K562 (cell line): ENCODE measurements around the gene FBXO27. TPM values are rescaled to one million over a fixed set of nuclear protein-coding genes. Genes with fewer than 3 reads are reported as not detected.

Experiments
- ATAC-seq: fragments of 200-7000 bp; cut with Tn5 transposase; 3 replicates; pipeline ENCODE4 v1.9.1; 2020; ENCODE audit warnings: moderate library complexity
- BruUV-seq: library from RNA; stranded (reverse); fragments of 400-500 nt; replicated peaks from 2 replicates; lab custom pipeline; 2021; lab: Mats Ljungman, UMichigan
- CTCF ChIA-PET: fragments of 300-600 bp; formaldehyde crosslinking; extraction: SDS; loops from one replicate; lab custom pipeline; 2021; ENCODE audit warnings: low intra/inter-chr PET ratio; lab: Yijun Ruan, JAX
- POLR2A ChIA-PET: fragments of 300-600, 350-650 bp; sonication (Branson Sonifier 250); formaldehyde crosslinking; extraction: SDS; loops from one replicate; lab custom pipeline; 2021; ENCODE audit warnings: antibody characterized with exemption, inconsistent platforms; lab: Yijun Ruan, JAX
- DNase-seq, 4 experiments: peaks; one replicate each; pipeline versions ENCODE4 v3.0.0 to v3.0.0-alpha.2; 2011 to 2018; ENCODE audit warnings: low spot score in 3 of 4, mixed read lengths in 3 of 4; ENCODE audit errors: extremely low read depth in 1 of 4
- FAIRE-seq: peaks from 2 replicates; lab custom pipeline; 2011; peaks lifted over from hg19 to GRCh38; lab: Jason Lieb, UNC
- H2AFZ ChIP-seq: 2 replicates; pipeline ENCODE4 v1.6.0; 2011; ENCODE audit warnings: low read depth, low read length, control low read depth, inconsistent platforms
- H3K27ac ChIP-seq: fragments of 200-600 bp; 3 replicates; pipeline ENCODE4 v1.8.0; 2011; ENCODE audit warnings: low read depth, mild to moderate bottlenecking, control low read depth, inconsistent platforms, low read length, moderate library complexity, mixed read lengths; ENCODE audit errors: extremely low read depth
- H3K27me3 ChIP-seq, 2 experiments: fragments of 300-600 bp in 1 of 2; 2 replicates in 1 of 2; 3 replicates in 1 of 2; pipeline versions ENCODE4 v1.6.0 to v1.8.0; 2011; ENCODE audit warnings: inconsistent platforms in 2 of 2, low read length in 2 of 2, mild to moderate bottlenecking in 1 of 2, mixed read lengths in 1 of 2, moderate library complexity in 1 of 2; ENCODE audit not compliant: control insufficient read depth in 2 of 2, insufficient read depth in 2 of 2
- H3K36me3 ChIP-seq: fragments of 300-600 bp; 3 replicates; pipeline ENCODE4 v1.8.0; 2011; ENCODE audit warnings: mild to moderate bottlenecking, low read length, inconsistent platforms; ENCODE audit not compliant: control insufficient read depth, insufficient read depth
- H3K4me1 ChIP-seq, 2 experiments: fragments of 200-600 bp in 1 of 2; replicated peaks in 1 of 2; 2 replicates in 1 of 2; 3 replicates in 1 of 2; pipeline versions ENCODE4 v1.5.1 to v1.8.0; 2011; ENCODE audit warnings: inconsistent platforms in 2 of 2, low read length in 2 of 2, mild to moderate bottlenecking in 1 of 2, mixed read lengths in 1 of 2, moderate library complexity in 1 of 2; ENCODE audit not compliant: control insufficient read depth in 2 of 2, insufficient read depth in 2 of 2
- H3K4me2 ChIP-seq: 2 replicates; pipeline ENCODE4 v1.6.1; 2011; ENCODE audit warnings: low read length, control low read depth, inconsistent platforms, mixed read lengths; ENCODE audit not compliant: insufficient read depth
- H3K4me3 ChIP-seq: fragments of 200-600 bp; sonication (generic), shearing (Covaris generic); 2 replicates; pipeline ENCODE4 v1.5.1; 2016; ENCODE audit warnings: control low read depth, inconsistent platforms
- H3K79me2 ChIP-seq: fragments of 200-600 bp; 3 replicates; pipeline ENCODE4 v1.8.0; 2011; ENCODE audit warnings: low read length, inconsistent platforms; ENCODE audit not compliant: control insufficient read depth, insufficient read depth
- H3K9ac ChIP-seq, 2 experiments: 2 replicates each; pipeline versions ENCODE4 v1.6.0 to v1.6.1; 2011; ENCODE audit warnings: low read depth in 2 of 2, low read length in 2 of 2, control low read depth in 1 of 2, inconsistent platforms in 1 of 2, mild to moderate bottlenecking in 1 of 2, mixed read lengths in 1 of 2; ENCODE audit not compliant: insufficient read depth in 1 of 2
- H3K9me1 ChIP-seq: one replicate; pipeline ENCODE4 v1.6.0; 2011; ENCODE audit warnings: inconsistent platforms, mild to moderate bottlenecking, low read length, moderate library complexity; ENCODE audit not compliant: control insufficient read depth, insufficient read depth
- H3K9me3 ChIP-seq: replicated peaks from 2 replicates; pipeline ENCODE4 v1.5.1; 2011; ENCODE audit warnings: low read depth, low read length, inconsistent platforms; ENCODE audit not compliant: control insufficient read depth, insufficient read depth
- H4K20me1 ChIP-seq: replicated peaks from 2 replicates; pipeline ENCODE4 v1.6.1; 2011; ENCODE audit warnings: low read length, inconsistent platforms, mixed read lengths; ENCODE audit not compliant: control insufficient read depth, insufficient read depth
- ATF7 ChIP-seq: fragments of 450-650 bp; IDR thresholded peaks from 2 replicates; pipeline ENCODE4 v1.7.1; 2014; ENCODE audit warnings: mild to moderate bottlenecking, moderate library complexity
- CEBPG ChIP-seq, 3 experiments: fragments of 200-800 bp in 1 of 3; sonication (Bioruptor generic) in 1 of 3; sonication (generic) in 1 of 3; formaldehyde crosslinking in 1 of 3; IDR thresholded peaks in 2 of 3; conservative IDR thresholded peaks in 1 of 3; 2 replicates each; pipeline versions ENCODE4 v1.6.1 to v1.8.0; 2016 to 2022; ENCODE audit warnings: missing compliant biosample characterization in 2 of 3, missing genetic modification characterization in 2 of 3, mild to moderate bottlenecking in 1 of 3, missing genetic modification reagents in 1 of 3
- CTCF ChIP-seq, 3 experiments: IDR thresholded peaks in 2 of 3; conservative IDR thresholded peaks in 1 of 3; 2 replicates each; pipeline ENCODE4 v1.5.1; 2011 to 2012; ENCODE audit warnings: low read length in 3 of 3, mild to moderate bottlenecking in 3 of 3, control low read depth in 2 of 3, improper control_type of control experiment in 1 of 3, inconsistent platforms in 1 of 3, low read depth in 1 of 3, mixed read lengths in 1 of 3, moderate library complexity in 1 of 3; ENCODE audit not compliant: insufficient read depth in 2 of 3
- FUS ChIP-seq: fragments of 200-400 bp; formaldehyde crosslinking; optimal IDR thresholded peaks from 2 replicates; pipeline ENCODE3; 2017; ENCODE audit warnings: low read depth, low read length
- KDM1A ChIP-seq, 2 experiments: fragments of 450-650 bp; IDR thresholded peaks; 2 replicates each; pipeline ENCODE4 v1.6.1; 2016; ENCODE audit warnings: mild to moderate bottlenecking in 2 of 2
- MTA1 ChIP-seq: fragments of 450-650 bp; IDR thresholded peaks from 2 replicates; pipeline ENCODE4 v1.6.1; 2017; ENCODE audit warnings: borderline replicate concordance
- NRF1 ChIP-seq, 2 experiments: fragments of 450-650 bp; IDR thresholded peaks in 1 of 2; conservative IDR thresholded peaks in 1 of 2; 2 replicates each; pipeline ENCODE4 v1.6.1; 2014; ENCODE audit warnings: mild to moderate bottlenecking in 2 of 2
- POLR3G ChIP-seq: IDR thresholded peaks from 2 replicates; pipeline ENCODE4 v1.6.1; 2011; ENCODE audit not compliant: insufficient read length, insufficient replicate concordance; ENCODE audit errors: extremely low read depth
- RAD21 ChIP-seq, 2 experiments: fragments of 250-450 bp in 1 of 2; fragments of 450-650 bp in 1 of 2; sonication (Bioruptor Pico) in 1 of 2; formaldehyde crosslinking in 1 of 2; IDR thresholded peaks in 1 of 2; conservative IDR thresholded peaks in 1 of 2; 2 replicates each; pipeline versions ENCODE4 v1.4.0 to v1.8.0; 2020 to 2022; ENCODE audit warnings: mild to moderate bottlenecking in 2 of 2, moderate library complexity in 1 of 2
- SRSF1 ChIP-seq: fragments of 200-400 bp; formaldehyde crosslinking; IDR thresholded peaks from 2 replicates; pipeline ENCODE4 v1.6.1; 2017; ENCODE audit warnings: mild to moderate bottlenecking, low read depth, low read length, moderate library complexity
- YY1 ChIP-seq, 3 experiments: IDR thresholded peaks; 2 replicates each; pipeline ENCODE4 v1.6.1; 2011; ENCODE audit warnings: low read length in 2 of 3, mild to moderate bottlenecking in 2 of 3, moderate library complexity in 2 of 3, borderline replicate concordance in 1 of 3, control low read depth in 1 of 3, low read depth in 1 of 3; ENCODE audit not compliant: insufficient read depth in 3 of 3, insufficient replicate concordance in 2 of 3, control insufficient read depth in 1 of 3, insufficient read length in 1 of 3; ENCODE audit errors: extremely low read depth in 1 of 3
- WGBS: fragments of 100-300 bp; shearing (Covaris generic); methylation state at CpG from one replicate; pipeline ENCODE4 v1.1.6; 2016; ENCODE audit warnings: low coverage, mixed read lengths; ENCODE audit not compliant: insufficient coverage; ENCODE audit errors: missing lambda C conversion rate; 5-methylcytosine and 5-hydroxymethylcytosine counted together
- in situ Hi-C: fragments of 300-500 bp; cut with MboI; formaldehyde crosslinking; loops from 4 replicates; pipeline ENCODE4 v1.15.0; 2018; ENCODE audit warnings: inconsistent platforms, mixed read lengths
- intact Hi-C: fragments of 100-400 bp; cut with micrococcal nuclease; formaldehyde crosslinking; loops from 2 replicates; pipeline ENCODE4 v1.14.2; 2022
- polyA plus RNA-seq, 8 experiments: library from polyadenylated mRNA; depleted of rRNA in 4 of 8; stranded (reverse) in 5 of 8; unstranded in 3 of 8; fragments of >200 nt; fragmentation: Nextera tagmentation in 2 of 8; fragmentation: Illumina TruSeq in 1 of 8; extraction: Ambion mirVana in 2 of 8; extraction: Trizol in 1 of 8; gene quantifications; 2 replicates each; pipeline versions ENCODE4 v1.2.1 to v1.2.3, GENCODE V29; 2011 to 2014; ENCODE audit warnings: inconsistent platforms in 1 of 8, missing spikeins in 1 of 8
- total RNA-seq, 7 experiments: library from RNA; depleted of rRNA in 6 of 7; stranded (reverse); fragments of >200 nt in 6 of 7; fragmentation: Illumina TruSeq in 2 of 7; extraction: Trizol in 2 of 7; gene quantifications; 2 replicates each; pipeline versions ENCODE4 v1.2.1 to v1.2.3, GENCODE V29; 2011 to 2021; ENCODE audit warnings: low replicate concordance in 1 of 7

FBXO27 gene
- total and polyA plus RNA-seq, 9 of the 15 experiments (the other 6 are each of a cell fraction or from before 2014, with no cell fraction given): 1.8 to 11.0 (median 6.3) TPM

GRCh38 chr19:39038098-39038497 is 5.7 kb upstream of the FBXO27 start (continued):
- TF ChIP-seq YY1 (IDR thresholded peaks at IDR 0.05; ENCODE audit: borderline replicate concordance in 1 of 3, control insufficient read depth in 1 of 3, extremely low read depth in 1 of 3, insufficient read depth in 3 of 3, insufficient read length in 1 of 3, insufficient replicate concordance in 2 of 3, low read depth in 1 of 3, low read length in 2 of 3): peak in 2 of 3 experiments; percentile 25 to 55
- TF ChIP-seq RAD21 (CRISPR knock-in tag; conservative IDR thresholded peaks at IDR 0.05 in 1 of 2, IDR thresholded peaks at IDR 0.05 in 1 of 2): peak; percentile 62 to 74
- TF ChIP-seq CTCF (IDR thresholded peaks at IDR 0.05 in 2 of 3, conservative IDR thresholded peaks at IDR 0.05 in 1 of 3; ENCODE audit: insufficient read depth in 2 of 3, low read depth in 1 of 3, low read length in 3 of 3): peak; percentile 61 to 78 (median 70)
- no peak for TF ChIP-seq CEBPG (CRISPR knock-in tag; IDR thresholded peaks at IDR 0.05)
- peak in 1 of 2 experiments; percentile 37; a peak in 1 of 4 replicates for TF ChIP-seq CEBPG (tag; conservative IDR thresholded peaks at IDR 0.05 in 1 of 2, IDR thresholded peaks at IDR 0.05 in 1 of 2)
- TF ChIP-seq SRSF1: no peak

- ATAC-seq (no peak), DNase-seq (no peak), FAIRE-seq (no peak)
- intact Hi-C loops (no loop called here), in situ Hi-C loops (no loop called here)
- 0% methylated on average over 2 of the region's 2 CpGs for WGBS
- Histone ChIP-seq H3K9me1 (no peaks in the 10 kb centered on the region), H3K9me3 (no peaks in the 10 kb centered on the region), H3K27ac (no peak overlapping the region), H4K20me1 (no peaks in the 10 kb centered on the region), H3K79me2 (no peaks in the 10 kb centered on the region), H3K36me3 (no peaks in the 10 kb centered on the region), H3K27me3 (no peaks in the 10 kb centered on the region), H3K4me3 (no peak overlapping the region), H3K4me1 (peaks cover 3 to 8% of the 10 kb centered on the region in 2 experiments; a peak in 4 of 5 replicates), H3K4me2 (no peak overlapping the region), H3K9ac (no peak overlapping the region), H2AFZ (no peak overlapping the region)
- ChIA-PET POLR2A (interaction anchor here (0.8 to 1.5 kb wide), 4 partner anchors 9 to 289 kb away, joined by 3 to 9 read pairs (median 4); no protein-coding TSS in a partner anchor), CTCF (interaction anchor here (1.9 kb wide), 1 partner anchor 75 kb away, joined by 8 read pairs; no protein-coding TSS in a partner anchor)
- no TSS peak for BruUV-seq
- TF ChIP-seq FUS: no peak
- no peak for TF ChIP-seq ATF7
- no peak for TF ChIP-seq MTA1
- TF ChIP-seq POLR3G: no peak
- no peak for TF ChIP-seq NRF1 (conservative IDR thresholded peaks at IDR 0.05 in 1 of 2, IDR thresholded peaks at IDR 0.05 in 1 of 2)
- no peak for TF ChIP-seq KDM1A (IDR thresholded peaks at IDR 0.05)
These were observed 4.8 kb upstream of the FBXO27 start for GRCh38 chr19:39037194-39037593.
